Astrocyte of the cerebellum (primary cell): ENCODE data around the gene EPHA4.
"Not testable (repeated sequence)": the region's sequence is repeated elsewhere in the genome, so short reads cannot be mapped to it uniquely, and the experiment has no call there.

ENCODE experiments used
- DNase-seq: peaks from one replicate; pipeline ENCODE4 v3.0.0-alpha.2; 2011; ENCODE audit warnings: low read depth
- H3K4me3 ChIP-seq: 2 replicates; pipeline ENCODE4 v1.5.1; 2011; ENCODE audit warnings: mild to moderate bottlenecking, low read depth, low read length, moderate library complexity
- in situ Hi-C: cut with HindIII; loops from 2 replicates; pipeline ENCODE4 v1.10.0; 2017; ENCODE audit warnings: low sequenced_read_pairs
- TF ChIP-seq, protein P1 (sequence below): IDR thresholded peaks from 2 replicates; pipeline ENCODE4 v1.5.1; 2012; ENCODE audit warnings: low read length, low read depth, moderate library complexity, mild to moderate bottlenecking; ENCODE audit errors: missing control alignments

EPHA4 gene

DNA sequence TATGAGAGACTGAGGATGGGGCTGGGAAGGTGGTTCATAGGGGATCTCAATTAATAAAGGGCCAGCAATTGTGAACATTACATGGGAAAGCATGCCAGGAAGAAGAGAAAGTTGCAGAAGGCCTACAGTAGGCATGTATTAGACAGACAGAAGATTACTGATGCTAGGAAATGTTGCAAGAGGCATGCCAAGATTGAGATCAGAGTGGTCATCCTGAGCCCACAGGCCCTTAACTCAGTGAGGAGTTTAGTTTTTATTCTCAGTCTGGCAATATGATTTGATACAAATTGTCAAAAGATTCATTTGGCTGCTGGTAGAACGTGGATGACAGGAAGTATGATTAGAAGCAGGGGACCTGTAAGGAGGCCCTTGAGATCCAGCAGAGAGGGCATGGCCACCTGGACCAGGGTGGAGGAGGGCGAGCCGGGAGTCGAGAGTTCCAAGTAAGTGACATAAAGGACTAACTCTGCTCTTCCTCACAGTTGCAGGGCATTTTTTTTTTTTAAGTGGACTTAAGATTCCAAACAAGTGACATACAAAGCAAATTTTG is 54.9 kb downstream of the EPHA4 start:
- in situ Hi-C loops = no loop called here
- TF ChIP-seq, protein P1, sequence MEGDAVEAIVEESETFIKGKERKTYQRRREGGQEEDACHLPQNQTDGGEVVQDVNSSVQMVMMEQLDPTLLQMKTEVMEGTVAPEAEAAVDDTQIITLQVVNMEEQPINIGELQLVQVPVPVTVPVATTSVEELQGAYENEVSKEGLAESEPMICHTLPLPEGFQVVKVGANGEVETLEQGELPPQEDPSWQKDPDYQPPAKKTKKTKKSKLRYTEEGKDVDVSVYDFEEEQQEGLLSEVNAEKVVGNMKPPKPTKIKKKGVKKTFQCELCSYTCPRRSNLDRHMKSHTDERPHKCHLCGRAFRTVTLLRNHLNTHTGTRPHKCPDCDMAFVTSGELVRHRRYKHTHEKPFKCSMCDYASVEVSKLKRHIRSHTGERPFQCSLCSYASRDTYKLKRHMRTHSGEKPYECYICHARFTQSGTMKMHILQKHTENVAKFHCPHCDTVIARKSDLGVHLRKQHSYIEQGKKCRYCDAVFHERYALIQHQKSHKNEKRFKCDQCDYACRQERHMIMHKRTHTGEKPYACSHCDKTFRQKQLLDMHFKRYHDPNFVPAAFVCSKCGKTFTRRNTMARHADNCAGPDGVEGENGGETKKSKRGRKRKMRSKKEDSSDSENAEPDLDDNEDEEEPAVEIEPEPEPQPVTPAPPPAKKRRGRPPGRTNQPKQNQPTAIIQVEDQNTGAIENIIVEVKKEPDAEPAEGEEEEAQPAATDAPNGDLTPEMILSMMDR = no peak
- no peak overlapping the region for H3K4me3 ChIP-seq
- DNase-seq = no peak

GRCh38 chr2:221515864-221516263 is 56.2 kb downstream of the EPHA4 start:
- in situ Hi-C loops = no loop called here

GRCh38 chr2:221514305-221515040 is 57.6 kb downstream of the EPHA4 start:
- no peak overlapping the region for H3K4me3 ChIP-seq
- DNase-seq = no peak
- in situ Hi-C loops = no loop called here
- TF ChIP-seq, protein P1 = no peak

More at GRCh38 chr2:221515864-221516263, 56.2 kb downstream of the EPHA4 start:
- no peak overlapping the region for H3K4me3 ChIP-seq
- DNase-seq = no peak
- TF ChIP-seq, protein P1 = no peak

- DNase-seq = no peak
- in situ Hi-C loops = no loop called here
- H3K4me3 ChIP-seq = no peak overlapping the region
- TF ChIP-seq, protein P1 = no peak
These were observed 58.9 kb downstream of the EPHA4 start for GRCh38 chr2:221513232-221513631.

DNA sequence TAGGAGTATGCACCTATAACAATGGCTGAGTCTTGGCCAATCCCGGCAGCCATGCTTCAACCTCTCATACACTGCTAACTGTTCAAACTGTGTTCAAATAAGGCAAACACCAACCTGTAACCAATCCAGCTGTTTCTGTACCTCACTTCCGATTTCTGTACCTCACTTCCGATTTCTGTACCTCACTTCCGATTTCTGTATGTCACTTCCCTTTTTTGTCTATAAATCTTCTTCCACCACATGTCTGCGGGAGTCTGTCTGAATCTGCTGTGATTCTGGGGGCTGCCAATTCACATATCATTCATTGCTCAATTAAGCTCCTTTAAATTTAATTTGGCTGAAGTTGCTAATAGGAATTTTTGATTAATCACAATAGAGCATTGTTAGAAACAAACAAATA is 60.8 kb downstream of the EPHA4 start:
- DNase-seq, H3K4me3 ChIP-seq, in situ Hi-C loops: not testable (repeated sequence)

- DNase-seq = no peak
- in situ Hi-C loops = no loop called here
- TF ChIP-seq, protein P1 = no peak
- H3K4me3 ChIP-seq = no peak overlapping the region
These were observed 65.6 kb downstream of the EPHA4 start for GRCh38 chr2:221506469-221506868.

- in situ Hi-C loops = no loop called here
- TF ChIP-seq, protein P1 = no peak
- DNase-seq = no peak
- H3K4me3 ChIP-seq = no peak overlapping the region
These were observed 66.5 kb downstream of the EPHA4 start for GRCh38 chr2:221505605-221506004.
